Measurements from ENCODE around the gene ATP5F1E.

The ATP5F1E gene

GRCh38 chr20:59001449-59002171, 30.5 kb downstream of the ATP5F1E start:
- TF ChIP-seq CTCF (IDR thresholded peaks at IDR 0.05; ENCODE audit: borderline replicate concordance, insufficient read depth, low read depth, low read length): no peak
- H3K4me3 ChIP-seq (ENCODE audit: low read depth, low read length): no peak overlapping the region

- no peak overlapping the region for H3K4me3 ChIP-seq (ENCODE audit: low read depth, low read length)
- no peak for TF ChIP-seq CTCF (IDR thresholded peaks at IDR 0.05; ENCODE audit: borderline replicate concordance, insufficient read depth, low read depth, low read length)
Measured at GRCh38 chr20:59001068-59001448, 31.1 kb downstream of the ATP5F1E start.

GRCh38 chr20:59000326-59000725, 31.8 kb downstream of the ATP5F1E start:
- no peak for TF ChIP-seq CTCF (IDR thresholded peaks at IDR 0.05; ENCODE audit: borderline replicate concordance, insufficient read depth, low read depth, low read length)
- H3K4me3 ChIP-seq (ENCODE audit: low read depth, low read length): no peak overlapping the region

- no peak for TF ChIP-seq CTCF (IDR thresholded peaks at IDR 0.05; ENCODE audit: borderline replicate concordance, insufficient read depth, low read depth, low read length)
- no peak overlapping the region for H3K4me3 ChIP-seq (ENCODE audit: low read depth, low read length)
Measured at GRCh38 chr20:58998656-58999055, 33.5 kb downstream of the ATP5F1E start.

GRCh38 chr20:58997141-58997770, 34.9 kb downstream of the ATP5F1E start:
- H3K4me3 ChIP-seq (ENCODE audit: low read depth, low read length): no peak overlapping the region
- TF ChIP-seq CTCF (IDR thresholded peaks at IDR 0.05; ENCODE audit: borderline replicate concordance, insufficient read depth, low read depth, low read length): no peak

- no peak for TF ChIP-seq CTCF (IDR thresholded peaks at IDR 0.05; ENCODE audit: borderline replicate concordance, insufficient read depth, low read depth, low read length)
Measured at GRCh38 chr20:58996226-58996611, 35.9 kb downstream of the ATP5F1E start.

More at GRCh38 chr20:58996226-58996611, 35.9 kb downstream of the ATP5F1E start:
- no peak overlapping the region for H3K4me3 ChIP-seq (ENCODE audit: low read depth, low read length)

Measured in GM12875 (cell line).